Measurements from ENCODE around the gene NFATC1. TPM values are rescaled to one million over a fixed set of nuclear protein-coding genes. Genes with fewer than 3 reads are reported as not detected.

Gene NFATC1
- polyA plus RNA-seq, 1 of the 3 experiments (the other 2 are of a cell fraction) = 0.02 TPM

DNA sequence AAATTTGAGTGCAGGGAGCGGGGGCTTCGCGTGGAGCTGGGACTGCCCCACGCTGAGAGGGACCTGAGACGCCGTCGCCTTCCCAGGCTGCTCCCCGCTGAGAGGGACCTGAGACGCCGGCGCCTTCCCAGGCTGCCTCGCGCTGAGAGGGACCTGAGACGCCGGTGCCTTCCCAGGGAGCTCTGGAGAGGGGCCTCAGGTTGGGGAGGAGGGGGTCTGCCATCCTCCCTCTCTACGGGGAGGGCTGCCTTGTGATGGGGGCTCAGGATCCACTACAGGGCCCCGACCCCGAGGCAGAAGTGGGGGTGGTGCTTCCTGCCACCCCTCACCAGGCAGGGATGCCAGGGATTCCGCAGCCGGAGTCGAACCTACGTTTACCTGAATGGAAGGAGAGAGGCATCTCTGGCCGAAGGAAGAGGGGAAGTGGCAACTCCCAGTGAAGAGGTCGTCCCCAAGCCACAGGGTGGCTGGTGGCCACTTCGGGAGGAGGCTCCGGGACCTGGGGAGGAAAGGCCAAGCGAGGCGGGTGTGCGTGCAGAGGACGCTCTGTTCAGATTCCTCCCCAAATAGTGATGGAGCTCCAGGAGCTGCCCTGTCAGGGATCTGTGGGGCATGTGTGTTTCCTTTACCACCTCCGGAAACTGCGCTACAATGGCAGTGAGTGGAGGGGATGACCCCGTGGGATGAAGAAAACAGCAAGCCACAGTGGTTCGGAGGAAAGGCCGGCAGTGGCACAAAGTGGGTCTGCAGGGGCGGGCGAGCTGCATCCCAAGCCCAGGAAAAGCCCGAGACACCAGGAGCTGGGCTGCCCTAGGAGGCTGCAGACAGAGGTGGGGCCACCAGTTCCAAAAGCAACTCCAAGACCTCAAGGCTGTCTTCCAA, 175.7 kb downstream of the NFATC1 start (continued):
- TF ChIP-seq ZBTB33 (IDR thresholded peaks at IDR 0.05; ENCODE audit: borderline replicate concordance, low read depth) = no peak
- no peak for TF ChIP-seq FOSL2 (IDR thresholded peaks at IDR 0.05; ENCODE audit: borderline replicate concordance, low read depth)
- no peak for TF ChIP-seq EP300 (IDR thresholded peaks at IDR 0.05; ENCODE audit: borderline replicate concordance in 1 of 2, low read depth in 1 of 2, low read length in 1 of 2)
- no peak for TF ChIP-seq EZH2phosphoT487 (IDR thresholded peaks at IDR 0.05; ENCODE audit: borderline replicate concordance, low read depth)
- no peak for TF ChIP-seq USF2 (IDR thresholded peaks at IDR 0.05; ENCODE audit: borderline replicate concordance, low read depth, low read length)
- TF ChIP-seq GABPA (IDR thresholded peaks at IDR 0.05; ENCODE audit: low read depth) = no peak
- no peak for TF ChIP-seq TAF1 (IDR thresholded peaks at IDR 0.05; ENCODE audit: borderline replicate concordance, low read depth, low read length)
- TF ChIP-seq CHD2 (IDR thresholded peaks at IDR 0.05; ENCODE audit: low read length, partially characterized antibody) = no peak
- no peak for TF ChIP-seq GATA2 (CRISPR knock-in tag; IDR thresholded peaks at IDR 0.05)
- TF ChIP-seq, protein P1, sequence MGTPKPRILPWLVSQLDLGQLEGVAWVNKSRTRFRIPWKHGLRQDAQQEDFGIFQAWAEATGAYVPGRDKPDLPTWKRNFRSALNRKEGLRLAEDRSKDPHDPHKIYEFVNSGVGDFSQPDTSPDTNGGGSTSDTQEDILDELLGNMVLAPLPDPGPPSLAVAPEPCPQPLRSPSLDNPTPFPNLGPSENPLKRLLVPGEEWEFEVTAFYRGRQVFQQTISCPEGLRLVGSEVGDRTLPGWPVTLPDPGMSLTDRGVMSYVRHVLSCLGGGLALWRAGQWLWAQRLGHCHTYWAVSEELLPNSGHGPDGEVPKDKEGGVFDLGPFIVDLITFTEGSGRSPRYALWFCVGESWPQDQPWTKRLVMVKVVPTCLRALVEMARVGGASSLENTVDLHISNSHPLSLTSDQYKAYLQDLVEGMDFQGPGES (IDR thresholded peaks at IDR 0.05; ENCODE audit: low read depth, low read length) = no peak
- no peak for TF ChIP-seq MEF2A (IDR thresholded peaks at IDR 0.05; ENCODE audit: borderline replicate concordance, low read depth)
- TF ChIP-seq, protein P2, sequence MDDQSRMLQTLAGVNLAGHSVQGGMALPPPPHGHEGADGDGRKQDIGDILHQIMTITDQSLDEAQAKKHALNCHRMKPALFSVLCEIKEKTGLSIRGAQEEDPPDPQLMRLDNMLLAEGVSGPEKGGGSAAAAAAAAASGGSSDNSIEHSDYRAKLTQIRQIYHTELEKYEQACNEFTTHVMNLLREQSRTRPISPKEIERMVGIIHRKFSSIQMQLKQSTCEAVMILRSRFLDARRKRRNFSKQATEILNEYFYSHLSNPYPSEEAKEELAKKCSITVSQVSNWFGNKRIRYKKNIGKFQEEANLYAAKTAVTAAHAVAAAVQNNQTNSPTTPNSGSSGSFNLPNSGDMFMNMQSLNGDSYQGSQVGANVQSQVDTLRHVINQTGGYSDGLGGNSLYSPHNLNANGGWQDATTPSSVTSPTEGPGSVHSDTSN (IDR thresholded peaks at IDR 0.05) = no peak
- no peak for TF ChIP-seq ELF1 (IDR thresholded peaks at IDR 0.05)
